Gastrocnemius medialis (tissue), 4 donors: ENCODE results near the gene CHCHD1.

Experiments used
- CTCF ChIP-seq, 5 experiments: fragments of 450-650 bp in 3 of 5; fragments of 200-600 bp in 2 of 5; sonication (generic) in 2 of 5; IDR thresholded peaks in 4 of 5; conservative IDR thresholded peaks in 1 of 5; 1 replicate in 4 of 5; 2 replicates in 1 of 5; pipeline ENCODE4 v1.5.1; 2016 to 2019; ENCODE audit warnings: antibody characterized with exemption in 5 of 5, mild to moderate bottlenecking in 3 of 5, moderate library complexity in 3 of 5
- POLR2A ChIP-seq, 2 donors: fragments of 450-650 bp; IDR thresholded peaks; one replicate each; pipeline ENCODE4 v1.6.1; 2017; ENCODE audit warnings: antibody characterized with exemption in 2 of 2, mild to moderate bottlenecking in 2 of 2, moderate library complexity in 2 of 2

- TF ChIP-seq CTCF (IDR thresholded peaks at IDR 0.05 in 4 of 5, conservative IDR thresholded peaks at IDR 0.05 in 1 of 5) (no peak), POLR2A (IDR thresholded peaks at IDR 0.05) (no peak)
Observed at GRCh38 chr10:73814276-73814895, 32.5 kb downstream of the CHCHD1 start.
